Thyroid gland (tissue), 4 donors: ENCODE results near the gene SGCA. TPM values are rescaled to one million over a fixed set of nuclear protein-coding genes. Genes with fewer than 3 reads are reported as not detected.

Experiments
- DNase-seq, 2 donors: peaks; one replicate each; pipeline ENCODE4 v3.0.0-alpha.2; 2019
- H3K27ac ChIP-seq, 3 donors: fragments of 200-600 bp; sonication (generic); 1 replicate in 2 of 3; 2 replicates in 1 of 3; pipeline ENCODE4 v1.5.1; 2016 to 2019; ENCODE audit warnings: mild to moderate bottlenecking in 1 of 3, moderate library complexity in 1 of 3
- H3K27me3 ChIP-seq: fragments of 200-600 bp; sonication (generic); one replicate; pipeline ENCODE4 v1.5.1; 2019
- H3K36me3 ChIP-seq, 2 donors: fragments of 200-600 bp; sonication (generic); one replicate each; pipeline ENCODE4 v1.5.1; 2016 to 2019
- H3K4me1 ChIP-seq, 2 donors: fragments of 200-600 bp; sonication (generic); one replicate each; pipeline ENCODE4 v1.5.1; 2017 to 2019
- H3K4me3 ChIP-seq, 3 donors: fragments of 200-600 bp; sonication (generic); replicated peaks in 1 of 3; 1 replicate in 2 of 3; 2 replicates in 1 of 3; pipeline ENCODE4 v1.5.1; 2016; ENCODE audit warnings: mild to moderate bottlenecking in 1 of 3
- H3K9me3 ChIP-seq: fragments of 200-600 bp; sonication (generic); one replicate; pipeline ENCODE4 v1.5.1; 2017
- CTCF ChIP-seq, 6 experiments: fragments of 200-600 bp in 3 of 6; fragments of 450-650 bp in 3 of 6; sonication (generic) in 3 of 6; IDR thresholded peaks; one replicate each; pipeline ENCODE4 v1.5.1; 2016 to 2019; ENCODE audit warnings: antibody characterized with exemption in 6 of 6, mild to moderate bottlenecking in 2 of 6, inconsistent platforms in 1 of 6, moderate library complexity in 1 of 6
- POLR2A ChIP-seq, 2 donors: fragments of 450-650 bp; IDR thresholded peaks; one replicate each; pipeline ENCODE4 v1.6.1; 2017; ENCODE audit warnings: antibody characterized with exemption in 2 of 2, mild to moderate bottlenecking in 2 of 2, moderate library complexity in 1 of 2
- WGBS, 2 donors: methylation state at CpG; one replicate each; pipeline ENCODE4 v1.1.5; 2017; 5-methylcytosine and 5-hydroxymethylcytosine counted together
- intact Hi-C: fragments of 100-400 bp; cut with DNase I; formaldehyde crosslinking; loops from one replicate; pipeline ENCODE4 v1.15.1; 2023
- total RNA-seq, 4 donors: library from RNA; depleted of rRNA; stranded (reverse); fragments of >200 nt; gene quantifications; one replicate each; pipeline ENCODE4 v1.2.3, GENCODE V29; 2016

Gene SGCA
- total RNA-seq, 4 donors from 2014 or later, result 2.0 TPM; not detected in 3

GRCh38 chr17:50155115-50155819, 10.5 kb upstream of the SGCA start:
- H3K4me1 ChIP-seq, result peaks cover 6 to 37% of the 10 kb centered on the region in 2 donors
- TF ChIP-seq POLR2A (IDR thresholded peaks at IDR 0.05), result no peak
- no peak for TF ChIP-seq CTCF (IDR thresholded peaks at IDR 0.05)
- H3K9me3 ChIP-seq, result no peaks in the 10 kb centered on the region
- H3K4me3 ChIP-seq, result no peak overlapping the region
- peak overlapping the region in 2 of 3 donors; percentile 37 to 60 for H3K27ac ChIP-seq
- H3K36me3 ChIP-seq, result no peaks in the 10 kb centered on the region
- no peak for DNase-seq
- WGBS, 2 donors, result 71 to 80% methylated on average over 8 of the region's 8 CpGs
- intact Hi-C loops, result no loop called here
- no peaks in the 10 kb centered on the region for H3K27me3 ChIP-seq

GRCh38 chr17:50157891-50158290, 7.9 kb upstream of the SGCA start:
- WGBS, 2 donors, result 37 to 42% methylated on average over 4 of the region's 4 CpGs
- no peak for TF ChIP-seq POLR2A (IDR thresholded peaks at IDR 0.05)
- TF ChIP-seq CTCF (IDR thresholded peaks at IDR 0.05), result no peak
- H3K9me3 ChIP-seq, result no peaks in the 10 kb centered on the region
- H3K27me3 ChIP-seq, result no peaks in the 10 kb centered on the region
- intact Hi-C loops, result no loop called here
- peaks cover 0 to 34% of the 10 kb centered on the region in 2 donors for H3K4me1 ChIP-seq
- H3K27ac ChIP-seq, result no peak overlapping the region
- H3K4me3 ChIP-seq, result no peak overlapping the region
- no peaks in the 10 kb centered on the region for H3K36me3 ChIP-seq
- DNase-seq, result no peak

- Histone ChIP-seq H3K4me3 (peak overlapping the region in 2 of 3 donors; percentile 2 to 43), H3K27me3 (no peaks in the 10 kb centered on the region), H3K27ac (peak overlapping the region in 2 of 3 donors; percentile 27 to 54), H3K9me3 (no peaks in the 10 kb centered on the region), H3K36me3 (no peaks in the 10 kb centered on the region), H3K4me1 (peaks cover 0 to 6% of the 10 kb centered on the region in 2 donors)
- TF ChIP-seq CTCF (IDR thresholded peaks at IDR 0.05) (peak; percentile 65 to 97 (median 86)), POLR2A (IDR thresholded peaks at IDR 0.05) (peak in 1 of 2 donors; percentile 37)
- intact Hi-C loops, result loop anchor here (5.0 kb wide), 1 partner anchor 64 kb away; the partner anchor contains the start of gene PDK2
- WGBS, 2 donors, result 1 to 2% methylated on average over 28 to 51 of the region's 53 CpGs
- peak; percentile 87 to 91 for DNase-seq
Observed at GRCh38 chr17:50161023-50161910, 4.5 kb upstream of the SGCA start.

GRCh38 chr17:50161911-50162288, 3.9 kb upstream of the SGCA start:
- H3K4me3 ChIP-seq, result no peak overlapping the region
- DNase-seq, result no peak
- H3K27me3 ChIP-seq, result no peaks in the 10 kb centered on the region
- TF ChIP-seq CTCF (IDR thresholded peaks at IDR 0.05) (no peak), POLR2A (IDR thresholded peaks at IDR 0.05) (no peak)
- no peaks in the 10 kb centered on the region for H3K36me3 ChIP-seq
- peaks cover 0 to 6% of the 10 kb centered on the region in 2 donors for H3K4me1 ChIP-seq
- no peak overlapping the region for H3K27ac ChIP-seq
- intact Hi-C loops, result loop anchor here (5.0 kb wide), 1 partner anchor 65 kb away; the partner anchor contains the start of gene PDK2
- no peaks in the 10 kb centered on the region for H3K9me3 ChIP-seq
- 45 to 60% methylated on average over 16 of the region's 16 CpGs for WGBS, 2 donors
